HG03521 (cell line): ENCODE data around the gene TMPRSS3.

Source experiments
- ATAC-seq: cut with Tn5 transposase; IDR thresholded peaks from one replicate; pipeline ENCODE4 v1.9.1; 2021; ENCODE audit warnings: mild to moderate bottlenecking, moderate library complexity; ENCODE audit not compliant: unreplicated experiment

The TMPRSS3 gene

GRCh38 chr21:42390193-42390592, 5.7 kb downstream of the TMPRSS3 start:
- ATAC-seq, result no peak

- no peak for ATAC-seq
Observed at GRCh38 chr21:42389449-42389835, 6.4 kb downstream of the TMPRSS3 start.

- no peak for ATAC-seq
Observed at GRCh38 chr21:42388740-42389448, 7.0 kb downstream of the TMPRSS3 start.

- ATAC-seq, result no peak
Observed at GRCh38 chr21:42387843-42388340, 8.0 kb downstream of the TMPRSS3 start.

- no peak for ATAC-seq
Observed at GRCh38 chr21:42387164-42387563, 8.7 kb downstream of the TMPRSS3 start.

- ATAC-seq, result no peak
Observed at GRCh38 chr21:42386034-42386591, 9.7 kb downstream of the TMPRSS3 start.

GRCh38 chr21:42385619-42386018, 10.2 kb downstream of the TMPRSS3 start:
- no peak for ATAC-seq

GRCh38 chr21:42384989-42385388, 10.9 kb downstream of the TMPRSS3 start:
- no peak for ATAC-seq

GRCh38 chr21:42384156-42384945, 11.5 kb downstream of the TMPRSS3 start:
- ATAC-seq, result no peak

- ATAC-seq, result no peak
Observed at GRCh38 chr21:42383331-42383730, 12.5 kb downstream of the TMPRSS3 start.

- no peak for ATAC-seq
Observed at GRCh38 chr21:42382915-42383314, 12.9 kb downstream of the TMPRSS3 start.

- ATAC-seq, result no peak
Observed at GRCh38 chr21:42381347-42381984, 14.4 kb downstream of the TMPRSS3 start.

- ATAC-seq, result no peak
Observed at GRCh38 chr21:42379426-42380215, 16.2 kb downstream of the TMPRSS3 start.

- no peak for ATAC-seq
Observed at GRCh38 chr21:42378418-42378817, 17.4 kb downstream of the TMPRSS3 start.

- ATAC-seq, result no peak
Observed at GRCh38 chr21:42377951-42378340, 17.9 kb downstream of the TMPRSS3 start.

GRCh38 chr21:42377211-42377950, 18.5 kb downstream of the TMPRSS3 start:
- ATAC-seq, result no peak

- no peak for ATAC-seq
Observed at GRCh38 chr21:42376338-42376982, 19.4 kb downstream of the TMPRSS3 start.

GRCh38 chr21:42375966-42376337, 19.9 kb downstream of the TMPRSS3 start:
- no peak for ATAC-seq

GRCh38 chr21:42375506-42375905, 20.3 kb downstream of the TMPRSS3 start:
- no peak for ATAC-seq
